Prostate gland (tissue), 2 donors: ENCODE measurements around the gene DOCK10. TPM values are rescaled to one million over a fixed set of nuclear protein-coding genes. Genes with fewer than 3 reads are reported as not detected.

Experiments used
- DNase-seq: peaks from one replicate; pipeline ENCODE4 v3.0.0-alpha.2; 2019; ENCODE audit warnings: low spot score
- H3K27ac ChIP-seq, 2 donors: fragments of 200-600 bp; sonication (generic); 2 replicates each; pipeline ENCODE4 v1.5.1; 2017 to 2019
- H3K27me3 ChIP-seq: fragments of 200-600 bp; sonication (generic); replicated peaks from 2 replicates; pipeline ENCODE4 v1.5.1; 2019; ENCODE audit not compliant: insufficient read depth
- H3K36me3 ChIP-seq, 2 donors: fragments of 200-600 bp; sonication (generic); 1 replicate in 1 of 2; 2 replicates in 1 of 2; pipeline versions ENCODE4 v1.5.1 to v1.8.1; 2017 to 2019
- H3K4me1 ChIP-seq: fragments of 200-600 bp; sonication (generic); replicated peaks from 2 replicates; pipeline ENCODE4 v1.5.1; 2019
- H3K4me3 ChIP-seq, 2 donors: fragments of 200-600 bp; sonication (generic); 2 replicates each; pipeline ENCODE4 v1.5.1; 2017 to 2019
- H3K9me3 ChIP-seq: fragments of 200-600 bp; sonication (generic); 2 replicates; pipeline ENCODE4 v1.5.1; 2017
- CTCF ChIP-seq, 4 experiments: fragments of 200-600 bp in 2 of 4; fragments of 450-650 bp in 2 of 4; sonication (generic) in 2 of 4; IDR thresholded peaks; 1 replicate in 3 of 4; 2 replicates in 1 of 4; pipeline ENCODE4 v1.5.1; 2016 to 2019; ENCODE audit warnings: antibody characterized with exemption in 4 of 4, mild to moderate bottlenecking in 2 of 4, moderate library complexity in 2 of 4
- POLR2A ChIP-seq: fragments of 450-650 bp; IDR thresholded peaks from one replicate; pipeline ENCODE4 v1.6.1; 2016; ENCODE audit warnings: antibody characterized with exemption, mild to moderate bottlenecking
- POLR2AphosphoS5 ChIP-seq: sonication (generic); formaldehyde crosslinking; IDR thresholded peaks from one replicate; pipeline ENCODE4 v1.6.1; 2017; ENCODE audit warnings: antibody characterized with exemption
- WGBS: methylation state at CpG from one replicate; pipeline ENCODE4 v1.1.5; 2018; 5-methylcytosine and 5-hydroxymethylcytosine counted together
- intact Hi-C: fragments of 100-400 bp; cut with DNase I; formaldehyde crosslinking; loops from one replicate; pipeline ENCODE4 v1.14.2; 2022
- total RNA-seq, 2 donors: library from RNA; depleted of rRNA; stranded (reverse); fragments of >200 nt; gene quantifications; one replicate each; pipeline ENCODE4 v1.1.0, GENCODE V29; 2016

DOCK10 gene
- total RNA-seq, 2 donors from 2014 or later = 4.8 to 6.2 TPM

GRCh38 chr2:224843141-224843540, 199.1 kb downstream of the DOCK10 start:
- no peak overlapping the region for H3K4me3 ChIP-seq
- H3K9me3 ChIP-seq = no peaks in the 10 kb centered on the region
- no peak overlapping the region for H3K27ac ChIP-seq
- no peak for TF ChIP-seq POLR2AphosphoS5
- no peak for TF ChIP-seq POLR2A
- no peak for TF ChIP-seq CTCF (IDR thresholded peaks at IDR 0.05)
- 77% methylated on average over 2 of the region's 2 CpGs for WGBS
- no peaks in the 10 kb centered on the region for H3K36me3 ChIP-seq
- H3K4me1 ChIP-seq = no peaks in the 10 kb centered on the region
- intact Hi-C loops = no loop called here
- H3K27me3 ChIP-seq = no peaks in the 10 kb centered on the region
- no peak for DNase-seq

GRCh38 chr2:224841910-224842309, 200.4 kb downstream of the DOCK10 start:
- no peak for TF ChIP-seq POLR2A
- TF ChIP-seq POLR2AphosphoS5 = no peak
- no peak for TF ChIP-seq CTCF (IDR thresholded peaks at IDR 0.05)
- DNase-seq = no peak
- WGBS = 96% methylated on average over 4 of the region's 4 CpGs
- no peak overlapping the region for H3K27ac ChIP-seq
- no peaks in the 10 kb centered on the region for H3K36me3 ChIP-seq
- H3K4me1 ChIP-seq = no peaks in the 10 kb centered on the region
- no peaks in the 10 kb centered on the region for H3K27me3 ChIP-seq
- intact Hi-C loops = no loop called here
- H3K9me3 ChIP-seq = no peaks in the 10 kb centered on the region
- H3K4me3 ChIP-seq = no peak overlapping the region

- H3K4me3 ChIP-seq = no peak overlapping the region
- intact Hi-C loops = no loop called here
- no peak for DNase-seq
- no peaks in the 10 kb centered on the region for H3K27me3 ChIP-seq
- H3K4me1 ChIP-seq = no peaks in the 10 kb centered on the region
- no peaks in the 10 kb centered on the region for H3K9me3 ChIP-seq
- H3K27ac ChIP-seq = no peak overlapping the region
- no peaks in the 10 kb centered on the region for H3K36me3 ChIP-seq
- TF ChIP-seq POLR2AphosphoS5 (no peak), CTCF (IDR thresholded peaks at IDR 0.05) (no peak), POLR2A (no peak)
These were observed 203.9 kb downstream of the DOCK10 start for GRCh38 chr2:224838335-224838734.

- Histone ChIP-seq H3K27ac (no peak overlapping the region), H3K4me3 (no peak overlapping the region), H3K36me3 (no peaks in the 10 kb centered on the region), H3K4me1 (no peaks in the 10 kb centered on the region), H3K9me3 (no peaks in the 10 kb centered on the region), H3K27me3 (no peaks in the 10 kb centered on the region)
- intact Hi-C loops = no loop called here
- 73% methylated on average over 3 of the region's 3 CpGs for WGBS
- TF ChIP-seq CTCF (IDR thresholded peaks at IDR 0.05) (no peak), POLR2AphosphoS5 (no peak), POLR2A (no peak)
- DNase-seq = no peak
These were observed 204.7 kb downstream of the DOCK10 start for GRCh38 chr2:224837558-224837957.

- H3K4me1 ChIP-seq = no peaks in the 10 kb centered on the region
- H3K36me3 ChIP-seq = no peaks in the 10 kb centered on the region
- TF ChIP-seq POLR2AphosphoS5 = no peak
- no peak for TF ChIP-seq CTCF (IDR thresholded peaks at IDR 0.05)
- no peak for TF ChIP-seq POLR2A
- H3K4me3 ChIP-seq = no peak overlapping the region
- DNase-seq = no peak
- H3K9me3 ChIP-seq = no peaks in the 10 kb centered on the region
- H3K27me3 ChIP-seq = no peaks in the 10 kb centered on the region
- H3K27ac ChIP-seq = no peak overlapping the region
- intact Hi-C loops = no loop called here
- 80% methylated on average over 2 of the region's 2 CpGs for WGBS
These were observed 205.2 kb downstream of the DOCK10 start for GRCh38 chr2:224837066-224837465.
